Uterus (tissue), 4 donors: Measurements from ENCODE around the gene PTPN6. TPM values are rescaled to one million over a fixed set of nuclear protein-coding genes. Genes with fewer than 3 reads are reported as not detected.

ENCODE experiments used
- DNase-seq, 2 donors: peaks; one replicate each; pipeline ENCODE4 v3.0.0-alpha.2; 2019 to 2020
- H3K27ac ChIP-seq, 2 donors: fragments of 200-600 bp; sonication (generic); 1 replicate in 1 of 2; 2 replicates in 1 of 2; pipeline ENCODE4 v1.5.1; 2016 to 2018
- H3K27me3 ChIP-seq, 2 donors: fragments of 200-600 bp; sonication (generic); one replicate each; pipeline ENCODE4 v1.5.1; 2018 to 2019; ENCODE audit warnings: control low read depth in 1 of 2
- H3K36me3 ChIP-seq, 2 donors: fragments of 200-600 bp; sonication (generic); one replicate each; pipeline ENCODE4 v1.5.1; 2019; ENCODE audit warnings: control low read depth in 1 of 2
- H3K4me1 ChIP-seq, 2 donors: fragments of 200-600 bp; sonication (generic); one replicate each; pipeline ENCODE4 v1.5.1; 2018 to 2019; ENCODE audit warnings: control low read depth in 1 of 2
- H3K4me3 ChIP-seq, 2 donors: fragments of 200-600 bp; sonication (generic); 1 replicate in 1 of 2; 2 replicates in 1 of 2; pipeline ENCODE4 v1.5.1; 2018 to 2019; ENCODE audit warnings: mild to moderate bottlenecking in 1 of 2
- H3K9me3 ChIP-seq, 2 donors: fragments of 200-600 bp; sonication (generic); one replicate each; pipeline ENCODE4 v1.5.1; 2019; ENCODE audit warnings: control low read depth in 1 of 2
- POLR2A ChIP-seq, 2 donors: fragments of 450-650 bp; IDR thresholded peaks; one replicate each; pipeline ENCODE4 v1.6.1; 2016; ENCODE audit warnings: antibody characterized with exemption in 2 of 2, mild to moderate bottlenecking in 1 of 2, moderate library complexity in 1 of 2
- intact Hi-C: fragments of 100-400 bp; cut with DNase I; formaldehyde crosslinking; loops from one replicate; pipeline ENCODE4 v1.15.1; 2023; ENCODE audit warnings: low total_unique reads
- total RNA-seq, 4 donors: library from RNA; depleted of rRNA in 3 of 4; stranded (reverse); fragments of >200 nt in 3 of 4; gene quantifications; one replicate each; pipeline versions ENCODE4 v1.1.0 to v1.2.4, GENCODE V29; 2014 to 2023
- TF ChIP-seq, protein P1 (sequence below), 4 experiments: fragments of 200-600 bp in 2 of 4; fragments of 450-650 bp in 2 of 4; sonication (generic) in 2 of 4; IDR thresholded peaks; one replicate each; pipeline ENCODE4 v1.5.1; 2016 to 2019; ENCODE audit warnings: antibody characterized with exemption in 4 of 4, mild to moderate bottlenecking in 2 of 4, moderate library complexity in 1 of 4
- donor health status: DM: yes; HTN: yes; CAD: no.

Gene PTPN6
- total RNA-seq, 4 donors from 2014 or later, result 0.59 to 19.8 (median 5.9) TPM

GRCh38 chr12:6950401-6950801 is 755 bp upstream of the PTPN6 start:
- H3K4me3 ChIP-seq, result no peak overlapping the region
- H3K4me1 ChIP-seq, result peaks cover 0 to 6% of the 10 kb centered on the region in 2 donors
- no peaks in the 10 kb centered on the region for H3K9me3 ChIP-seq
- H3K27me3 ChIP-seq, result no peaks in the 10 kb centered on the region
- no peak overlapping the region for H3K27ac ChIP-seq
- intact Hi-C loops, result no loop called here
- TF ChIP-seq POLR2A (IDR thresholded peaks at IDR 0.05), result no peak
- TF ChIP-seq, protein P1, sequence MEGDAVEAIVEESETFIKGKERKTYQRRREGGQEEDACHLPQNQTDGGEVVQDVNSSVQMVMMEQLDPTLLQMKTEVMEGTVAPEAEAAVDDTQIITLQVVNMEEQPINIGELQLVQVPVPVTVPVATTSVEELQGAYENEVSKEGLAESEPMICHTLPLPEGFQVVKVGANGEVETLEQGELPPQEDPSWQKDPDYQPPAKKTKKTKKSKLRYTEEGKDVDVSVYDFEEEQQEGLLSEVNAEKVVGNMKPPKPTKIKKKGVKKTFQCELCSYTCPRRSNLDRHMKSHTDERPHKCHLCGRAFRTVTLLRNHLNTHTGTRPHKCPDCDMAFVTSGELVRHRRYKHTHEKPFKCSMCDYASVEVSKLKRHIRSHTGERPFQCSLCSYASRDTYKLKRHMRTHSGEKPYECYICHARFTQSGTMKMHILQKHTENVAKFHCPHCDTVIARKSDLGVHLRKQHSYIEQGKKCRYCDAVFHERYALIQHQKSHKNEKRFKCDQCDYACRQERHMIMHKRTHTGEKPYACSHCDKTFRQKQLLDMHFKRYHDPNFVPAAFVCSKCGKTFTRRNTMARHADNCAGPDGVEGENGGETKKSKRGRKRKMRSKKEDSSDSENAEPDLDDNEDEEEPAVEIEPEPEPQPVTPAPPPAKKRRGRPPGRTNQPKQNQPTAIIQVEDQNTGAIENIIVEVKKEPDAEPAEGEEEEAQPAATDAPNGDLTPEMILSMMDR (IDR thresholded peaks at IDR 0.05), result no peak
- DNase-seq, result no peak
- no peaks in the 10 kb centered on the region for H3K36me3 ChIP-seq

DNA sequence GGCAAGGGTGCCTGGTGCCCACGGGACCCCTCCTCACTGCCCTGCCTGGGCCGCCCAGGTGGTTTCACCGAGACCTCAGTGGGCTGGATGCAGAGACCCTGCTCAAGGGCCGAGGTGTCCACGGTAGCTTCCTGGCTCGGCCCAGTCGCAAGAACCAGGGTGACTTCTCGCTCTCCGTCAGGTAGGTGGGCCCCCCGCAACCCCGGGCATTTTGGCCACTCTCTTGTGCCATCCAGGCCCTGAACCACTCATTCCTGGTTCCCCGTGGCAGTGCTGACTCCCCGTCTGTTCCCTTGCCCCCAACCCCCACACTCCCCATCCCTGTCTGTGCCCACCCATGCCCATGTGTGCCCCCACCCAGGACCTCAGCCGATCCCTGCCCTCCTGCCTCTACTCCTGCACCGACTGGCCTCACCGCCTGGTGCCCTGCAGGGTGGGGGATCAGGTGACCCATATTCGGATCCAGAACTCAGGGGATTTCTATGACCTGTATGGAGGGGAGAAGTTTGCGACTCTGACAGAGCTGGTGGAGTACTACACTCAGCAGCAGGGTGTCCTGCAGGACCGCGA is 480 bp downstream of the PTPN6 start:
- no peak for DNase-seq
- intact Hi-C loops, result no loop called here
- TF ChIP-seq, protein P1 (IDR thresholded peaks at IDR 0.05), result no peak
- TF ChIP-seq POLR2A (IDR thresholded peaks at IDR 0.05), result no peak
- Histone ChIP-seq H3K36me3 (no peaks in the 10 kb centered on the region), H3K4me3 (no peak overlapping the region), H3K27me3 (no peaks in the 10 kb centered on the region), H3K27ac (no peak overlapping the region), H3K4me1 (no peaks in the 10 kb centered on the region), H3K9me3 (no peaks in the 10 kb centered on the region)

- Histone ChIP-seq H3K4me3 (peak overlapping the region in 1 of 2 donors; percentile 1), H3K27me3 (no peaks in the 10 kb centered on the region), H3K4me1 (no peaks in the 10 kb centered on the region), H3K36me3 (no peaks in the 10 kb centered on the region), H3K27ac (no peak overlapping the region), H3K9me3 (no peaks in the 10 kb centered on the region)
- no peak for TF ChIP-seq POLR2A (IDR thresholded peaks at IDR 0.05)
- TF ChIP-seq, protein P1 (IDR thresholded peaks at IDR 0.05), result no peak
- DNase-seq, result no peak
- intact Hi-C loops, result no loop called here
Observed at GRCh38 chr12:6952121-6952862, 1.1 kb downstream of the PTPN6 start.

GRCh38 chr12:6952863-6953441 is 1.8 kb downstream of the PTPN6 start:
- no peak overlapping the region for H3K4me3 ChIP-seq
- H3K4me1 ChIP-seq, result no peaks in the 10 kb centered on the region
- H3K27me3 ChIP-seq, result no peaks in the 10 kb centered on the region
- no peak overlapping the region for H3K27ac ChIP-seq
- no peaks in the 10 kb centered on the region for H3K36me3 ChIP-seq
- no peaks in the 10 kb centered on the region for H3K9me3 ChIP-seq
- no peak for DNase-seq
- no peak for TF ChIP-seq POLR2A (IDR thresholded peaks at IDR 0.05)
- TF ChIP-seq, protein P1 (IDR thresholded peaks at IDR 0.05), result no peak
- intact Hi-C loops, result no loop called here
